ENCODE measurements around the gene CAMK4. TPM values are rescaled to one million over a fixed set of nuclear protein-coding genes. Genes with fewer than 3 reads are reported as not detected.

Gene CAMK4
- total RNA-seq, 1 donor from 2014 or later, result 5.0 TPM

DNA sequence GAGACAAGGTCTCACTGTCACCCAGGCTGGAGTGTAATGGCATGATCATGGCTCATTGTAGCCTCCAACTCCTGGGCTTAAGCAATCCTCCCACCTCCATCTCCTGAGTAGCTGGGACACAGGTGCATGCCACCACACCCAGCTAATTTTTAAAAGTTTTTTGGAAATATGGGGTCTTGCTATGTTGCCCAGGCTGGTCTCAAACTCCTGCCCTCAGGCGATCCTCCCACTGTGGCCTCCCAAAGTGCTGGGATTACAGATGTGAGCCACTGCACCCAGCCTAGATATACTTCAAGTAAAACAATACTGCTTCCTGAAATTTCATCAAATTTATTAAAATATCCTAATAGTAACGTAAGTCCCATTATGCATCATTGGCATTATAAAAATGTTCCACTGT is 254.7 kb downstream of the CAMK4 start:
- Histone ChIP-seq H3K4me2 (no peak overlapping the region), H3K36me3 (no peaks in the 10 kb centered on the region), H3K27me3 (no peaks in the 10 kb centered on the region), H3K9me3 (ENCODE audit: low read depth) (no peaks in the 10 kb centered on the region), H3K79me2 (ENCODE audit: low read depth) (no peaks in the 10 kb centered on the region), H3K4me3 (no peak overlapping the region), H3K27ac (no peak overlapping the region), H3K4me1 (no peaks in the 10 kb centered on the region), H4K20me1 (ENCODE audit: low read depth) (no peaks in the 10 kb centered on the region), H2AFZ (replicated peaks) (no peak overlapping the region), H3K9ac (no peak overlapping the region), H3F3A (ENCODE audit: low read depth) (no peaks in the 10 kb centered on the region)
- TF ChIP-seq EZH2 (IDR thresholded peaks at IDR 0.05) (no peak), EZH2phosphoT487 (IDR thresholded peaks at IDR 0.05) (no peak)
- TF ChIP-seq, protein P1, sequence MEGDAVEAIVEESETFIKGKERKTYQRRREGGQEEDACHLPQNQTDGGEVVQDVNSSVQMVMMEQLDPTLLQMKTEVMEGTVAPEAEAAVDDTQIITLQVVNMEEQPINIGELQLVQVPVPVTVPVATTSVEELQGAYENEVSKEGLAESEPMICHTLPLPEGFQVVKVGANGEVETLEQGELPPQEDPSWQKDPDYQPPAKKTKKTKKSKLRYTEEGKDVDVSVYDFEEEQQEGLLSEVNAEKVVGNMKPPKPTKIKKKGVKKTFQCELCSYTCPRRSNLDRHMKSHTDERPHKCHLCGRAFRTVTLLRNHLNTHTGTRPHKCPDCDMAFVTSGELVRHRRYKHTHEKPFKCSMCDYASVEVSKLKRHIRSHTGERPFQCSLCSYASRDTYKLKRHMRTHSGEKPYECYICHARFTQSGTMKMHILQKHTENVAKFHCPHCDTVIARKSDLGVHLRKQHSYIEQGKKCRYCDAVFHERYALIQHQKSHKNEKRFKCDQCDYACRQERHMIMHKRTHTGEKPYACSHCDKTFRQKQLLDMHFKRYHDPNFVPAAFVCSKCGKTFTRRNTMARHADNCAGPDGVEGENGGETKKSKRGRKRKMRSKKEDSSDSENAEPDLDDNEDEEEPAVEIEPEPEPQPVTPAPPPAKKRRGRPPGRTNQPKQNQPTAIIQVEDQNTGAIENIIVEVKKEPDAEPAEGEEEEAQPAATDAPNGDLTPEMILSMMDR (IDR thresholded peaks at IDR 0.05), result no peak
- Mint-ChIP-seq H3K27ac (no peak overlapping the region), H3K4me3 (no peak overlapping the region), H3K36me3 (peaks cover 3% of the 10 kb centered on the region), H3K4me1 (no peaks in the 10 kb centered on the region), H3K9me3 (no peaks in the 10 kb centered on the region), H3K27me3 (ENCODE audit: insufficient read depth, low read depth) (peaks cover 2% of the 10 kb centered on the region)
- no peak for DNase-seq (ENCODE audit: low spot score)

DNA sequence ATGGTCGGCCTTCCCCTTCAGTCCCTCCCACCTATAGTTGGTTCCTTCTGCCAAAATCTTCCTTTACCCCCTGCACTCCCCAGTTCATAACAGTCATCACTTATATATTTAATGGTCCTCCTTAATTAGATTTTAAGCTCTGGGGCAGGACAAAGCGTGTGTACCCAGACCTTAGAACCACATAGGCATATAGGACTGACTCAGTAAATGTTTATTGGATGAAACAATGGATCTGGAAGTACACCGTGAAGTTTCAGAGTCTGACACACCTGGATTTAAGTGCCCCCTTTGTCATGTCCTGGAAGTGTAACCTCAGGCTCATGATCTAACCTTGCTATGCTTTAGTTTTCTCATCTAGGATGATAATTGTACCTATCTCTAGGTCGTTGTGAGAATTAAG is 256.2 kb downstream of the CAMK4 start:
- H3K4me1 Mint-ChIP-seq, result no peaks in the 10 kb centered on the region
- H2AFZ ChIP-seq (replicated peaks), result no peak overlapping the region
- H3F3A ChIP-seq (ENCODE audit: low read depth), result no peaks in the 10 kb centered on the region
- no peaks in the 10 kb centered on the region for H3K27me3 ChIP-seq
- H3K4me2 ChIP-seq, result no peak overlapping the region
- H3K27ac ChIP-seq, result no peak overlapping the region
- no peaks in the 10 kb centered on the region for H3K79me2 ChIP-seq (ENCODE audit: low read depth)
- H4K20me1 ChIP-seq (ENCODE audit: low read depth), result no peaks in the 10 kb centered on the region
- H3K27me3 Mint-ChIP-seq (ENCODE audit: insufficient read depth, low read depth), result peaks cover 2% of the 10 kb centered on the region
- no peak overlapping the region for H3K4me3 ChIP-seq
- H3K9me3 Mint-ChIP-seq, result no peaks in the 10 kb centered on the region
- H3K4me3 Mint-ChIP-seq, result no peak overlapping the region
- no peak overlapping the region for H3K9ac ChIP-seq
- H3K27ac Mint-ChIP-seq, result no peak overlapping the region
- TF ChIP-seq, protein P1 (IDR thresholded peaks at IDR 0.05), result no peak
- TF ChIP-seq EZH2phosphoT487 (IDR thresholded peaks at IDR 0.05) (no peak), EZH2 (IDR thresholded peaks at IDR 0.05) (no peak)
- no peak for DNase-seq (ENCODE audit: low spot score)
- peaks cover 6% of the 10 kb centered on the region for H3K36me3 Mint-ChIP-seq
- H3K4me1 ChIP-seq, result no peaks in the 10 kb centered on the region
- H3K9me3 ChIP-seq (ENCODE audit: low read depth), result no peaks in the 10 kb centered on the region
- H3K36me3 ChIP-seq, result no peaks in the 10 kb centered on the region

DNA sequence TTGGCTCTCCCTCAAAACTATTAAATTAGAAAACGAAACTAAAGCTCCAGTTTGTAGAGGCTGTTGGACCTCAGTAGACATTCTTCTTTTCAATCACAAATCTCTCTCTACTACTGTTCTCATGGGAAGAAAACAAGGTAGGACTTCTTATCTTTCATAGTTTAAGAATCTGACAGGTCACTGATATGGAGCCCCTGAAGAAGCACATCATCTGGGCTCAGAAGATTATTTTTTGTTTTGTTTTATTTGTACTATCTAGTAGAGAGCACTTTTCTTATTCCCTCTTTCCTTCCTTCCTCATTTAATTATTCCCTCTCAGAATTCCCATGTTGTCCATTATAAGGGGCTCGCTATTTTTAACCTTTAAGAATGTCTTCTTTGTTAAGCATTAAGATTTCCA is 261.9 kb downstream of the CAMK4 start:
- peaks cover 2% of the 10 kb centered on the region for H3K27me3 Mint-ChIP-seq (ENCODE audit: insufficient read depth, low read depth)
- no peaks in the 10 kb centered on the region for H3K4me1 ChIP-seq
- no peak overlapping the region for H3K27ac ChIP-seq
- no peaks in the 10 kb centered on the region for H3K36me3 ChIP-seq
- no peak overlapping the region for H3K4me3 Mint-ChIP-seq
- peaks cover 10% of the 10 kb centered on the region for H3K36me3 Mint-ChIP-seq
- TF ChIP-seq EZH2phosphoT487 (IDR thresholded peaks at IDR 0.05) (no peak), EZH2 (IDR thresholded peaks at IDR 0.05) (no peak)
- TF ChIP-seq, protein P1 (IDR thresholded peaks at IDR 0.05), result no peak
- H3K9me3 ChIP-seq (ENCODE audit: low read depth), result no peaks in the 10 kb centered on the region
- H2AFZ ChIP-seq (replicated peaks), result no peak overlapping the region
- H3F3A ChIP-seq (ENCODE audit: low read depth), result no peaks in the 10 kb centered on the region
- H3K27ac Mint-ChIP-seq, result no peak overlapping the region
- H3K27me3 ChIP-seq, result no peaks in the 10 kb centered on the region
- DNase-seq (ENCODE audit: low spot score), result no peak
- no peaks in the 10 kb centered on the region for H3K79me2 ChIP-seq (ENCODE audit: low read depth)
- no peaks in the 10 kb centered on the region for H3K4me1 Mint-ChIP-seq
- no peaks in the 10 kb centered on the region for H4K20me1 ChIP-seq (ENCODE audit: low read depth)
- H3K4me2 ChIP-seq, result no peak overlapping the region
- no peak overlapping the region for H3K4me3 ChIP-seq
- no peak overlapping the region for H3K9ac ChIP-seq
- no peaks in the 10 kb centered on the region for H3K9me3 Mint-ChIP-seq
